LoVo (cell line): ENCODE measurements around the gene PLXNB3.

ENCODE experiments used
- DNase-seq: peaks from one replicate; pipeline ENCODE4 v3.0.0-alpha.2; 2016; ENCODE audit warnings: low spot score

Gene PLXNB3

GRCh38 chrX:153773741-153774575, 9.9 kb downstream of the PLXNB3 start:
- no peak for DNase-seq

- no peak for DNase-seq
Observed at GRCh38 chrX:153774576-153775292, 10.7 kb downstream of the PLXNB3 start.

- no peak for DNase-seq
Observed at GRCh38 chrX:153775293-153776119, 11.5 kb downstream of the PLXNB3 start.

GRCh38 chrX:153776120-153776599, 12.1 kb downstream of the PLXNB3 start:
- DNase-seq = no peak

- no peak for DNase-seq
Observed at GRCh38 chrX:153776611-153777045, 12.6 kb downstream of the PLXNB3 start.

- DNase-seq = no peak
Observed at GRCh38 chrX:153777261-153778090, 13.4 kb downstream of the PLXNB3 start.

GRCh38 chrX:153778181-153778580, 14.1 kb downstream of the PLXNB3 start:
- no peak for DNase-seq

GRCh38 chrX:153778684-153779101, 14.6 kb downstream of the PLXNB3 start:
- no peak for DNase-seq

- no peak for DNase-seq
Observed at GRCh38 chrX:153779891-153780677, 16.0 kb downstream of the PLXNB3 start.

- no peak for DNase-seq
Observed at GRCh38 chrX:153780678-153781427, 16.8 kb downstream of the PLXNB3 start, which contains the start of gene SRPK3. TSS of gene SRPK3 (plus strand) at chrX:153781041. CDS start at chrX:153781087, 46 bp downstream.

- no peak for DNase-seq
Observed at GRCh38 chrX:153781428-153782047, 17.5 kb downstream of the PLXNB3 start.

- DNase-seq = no peak
Observed at GRCh38 chrX:153782313-153782712, 18.3 kb downstream of the PLXNB3 start.

- DNase-seq = no peak
Observed at GRCh38 chrX:153782871-153783270, 18.8 kb downstream of the PLXNB3 start.

- no peak for DNase-seq
Observed at GRCh38 chrX:153783378-153784013, 19.4 kb downstream of the PLXNB3 start.

GRCh38 chrX:153784325-153784967, 20.4 kb downstream of the PLXNB3 start:
- no peak for DNase-seq

GRCh38 chrX:153786669-153787068, 22.6 kb downstream of the PLXNB3 start:
- DNase-seq = no peak

GRCh38 chrX:153789654-153790053, 25.6 kb downstream of the PLXNB3 start:
- no peak for DNase-seq
